GM12892 (cell line): Measurements from ENCODE around the gene BAZ1B.

Experiments
- POLR2A ChIP-seq: IDR thresholded peaks from 2 replicates; pipeline ENCODE4 v1.6.1; 2011; ENCODE audit warnings: low read depth, low read length, control low read depth
- POLR2AphosphoS5 ChIP-seq: IDR thresholded peaks from 2 replicates; pipeline ENCODE4 v1.6.1; 2011; ENCODE audit warnings: low read depth, low read length, control low read depth

- no peak for TF ChIP-seq POLR2AphosphoS5
- TF ChIP-seq POLR2A: peak; percentile 50; the same call in 1 of the 2 replicates
Measured at GRCh38 chr7:73521636-73522104, 423 bp downstream of the BAZ1B start.
